ENCODE data around the gene HDX.
"Not testable (repeated sequence)": the region's sequence is repeated elsewhere in the genome, so short reads cannot be mapped to it uniquely, and the experiment has no call there.

DNA sequence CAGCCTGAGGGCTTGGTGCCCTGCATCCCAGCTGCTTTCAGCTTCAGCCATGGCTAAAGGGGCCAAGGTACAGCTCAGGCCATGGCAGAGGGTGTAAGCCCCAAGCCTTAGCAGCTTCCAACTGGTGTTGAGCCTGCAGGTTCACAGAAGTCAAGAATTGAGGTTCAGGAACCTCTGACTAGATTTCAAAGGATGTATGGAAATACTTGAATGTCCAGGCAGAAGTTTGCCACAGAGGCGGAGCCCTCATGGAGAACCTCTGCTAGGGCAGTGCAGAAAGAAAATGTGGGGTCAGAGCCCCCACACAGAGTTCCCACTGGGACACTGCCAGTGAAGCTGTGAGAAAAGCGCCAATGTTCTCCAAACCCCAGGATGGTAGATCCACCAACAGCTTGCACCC lies 39.1 kb upstream of the HDX start:
- TF ChIP-seq ZNF8 (CRISPR knock-in tag; IDR thresholded peaks at IDR 0.05); GLIS3 (CRISPR knock-in tag; IDR thresholded peaks at IDR 0.05); PPARA (CRISPR knock-in tag; IDR thresholded peaks at IDR 0.05; ENCODE audit: borderline replicate concordance); ZFP30 (CRISPR knock-in tag; IDR thresholded peaks at IDR 0.05); ISL1 (CRISPR knock-in tag; IDR thresholded peaks at IDR 0.05): not testable (repeated sequence)
- TF ChIP-seq, protein P1, sequence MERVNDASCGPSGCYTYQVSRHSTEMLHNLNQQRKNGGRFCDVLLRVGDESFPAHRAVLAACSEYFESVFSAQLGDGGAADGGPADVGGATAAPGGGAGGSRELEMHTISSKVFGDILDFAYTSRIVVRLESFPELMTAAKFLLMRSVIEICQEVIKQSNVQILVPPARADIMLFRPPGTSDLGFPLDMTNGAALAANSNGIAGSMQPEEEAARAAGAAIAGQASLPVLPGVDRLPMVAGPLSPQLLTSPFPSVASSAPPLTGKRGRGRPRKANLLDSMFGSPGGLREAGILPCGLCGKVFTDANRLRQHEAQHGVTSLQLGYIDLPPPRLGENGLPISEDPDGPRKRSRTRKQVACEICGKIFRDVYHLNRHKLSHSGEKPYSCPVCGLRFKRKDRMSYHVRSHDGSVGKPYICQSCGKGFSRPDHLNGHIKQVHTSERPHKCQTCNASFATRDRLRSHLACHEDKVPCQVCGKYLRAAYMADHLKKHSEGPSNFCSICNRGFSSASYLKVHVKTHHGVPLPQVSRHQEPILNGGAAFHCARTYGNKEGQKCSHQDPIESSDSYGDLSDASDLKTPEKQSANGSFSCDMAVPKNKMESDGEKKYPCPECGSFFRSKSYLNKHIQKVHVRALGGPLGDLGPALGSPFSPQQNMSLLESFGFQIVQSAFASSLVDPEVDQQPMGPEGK (CRISPR knock-in tag; IDR thresholded peaks at IDR 0.05; ENCODE audit: borderline replicate concordance): not testable (repeated sequence)
